Activated B cell treated with CpG ODN at 0.5 μM for 24 hours (primary cell): ENCODE results near the gene HOXB7. TPM values are rescaled to one million over a fixed set of nuclear protein-coding genes. Genes with fewer than 3 reads are reported as not detected.

Source experiments
- ATAC-seq: fragments of 200-7000 bp; cut with Tn5 transposase; one replicate; pipeline ENCODE4 v1.10.0; 2021; ENCODE audit warnings: low read depth, mild to moderate bottlenecking, moderate library complexity
- CTCF ChIA-PET: fragments of 350-600 bp; sonication (Branson Sonifier 250); formaldehyde crosslinking; loops from one replicate; lab custom pipeline; 2021; ENCODE audit warnings: antibody characterized with exemption; lab: Charles Lee
- POLR2A ChIA-PET: fragments of 350-600 bp; sonication (Branson Sonifier 250); formaldehyde crosslinking; loops from one replicate; lab custom pipeline; 2021; ENCODE audit warnings: antibody characterized with exemption; lab: Charles Lee
- DNase-seq: peaks from one replicate; pipeline ENCODE4 v3.0.0; 2022
- H3K27ac Mint-ChIP-seq: one replicate; pipeline ENCODE4 v1.8.0; 2020; ENCODE audit warnings: mixed read lengths
- H3K27me3 Mint-ChIP-seq: one replicate; pipeline ENCODE4 v1.8.0; 2021; ENCODE audit warnings: mixed read lengths
- H3K36me3 Mint-ChIP-seq: one replicate; pipeline ENCODE4 v1.8.0; 2021; ENCODE audit warnings: low read depth, mixed read lengths
- H3K4me1 Mint-ChIP-seq: one replicate; pipeline ENCODE4 v1.8.0; 2021; ENCODE audit warnings: mixed read lengths
- H3K4me3 Mint-ChIP-seq: one replicate; pipeline ENCODE4 v1.8.0; 2020; ENCODE audit warnings: mild to moderate bottlenecking, mixed read lengths
- H3K9me3 Mint-ChIP-seq: one replicate; pipeline ENCODE4 v1.8.0; 2020; ENCODE audit warnings: mixed read lengths
- intact Hi-C: fragments of 100-400 bp; cut with micrococcal nuclease; formaldehyde crosslinking; loops from one replicate; pipeline ENCODE4 v1.15.1; 2024
- total RNA-seq: library from RNA; stranded (reverse); gene quantifications from 2 replicates; pipeline ENCODE4 v1.2.3, GENCODE V29; 2022
- TF ChIP-seq, protein P1 (sequence below): fragments of 200-600 bp; IDR thresholded peaks from one replicate; pipeline ENCODE4 v1.8.0; 2022; ENCODE audit warnings: antibody characterized with exemption, mild to moderate bottlenecking

Gene HOXB7
- total RNA-seq, 1 donor from 2014 or later, result 0.60 TPM

DNA sequence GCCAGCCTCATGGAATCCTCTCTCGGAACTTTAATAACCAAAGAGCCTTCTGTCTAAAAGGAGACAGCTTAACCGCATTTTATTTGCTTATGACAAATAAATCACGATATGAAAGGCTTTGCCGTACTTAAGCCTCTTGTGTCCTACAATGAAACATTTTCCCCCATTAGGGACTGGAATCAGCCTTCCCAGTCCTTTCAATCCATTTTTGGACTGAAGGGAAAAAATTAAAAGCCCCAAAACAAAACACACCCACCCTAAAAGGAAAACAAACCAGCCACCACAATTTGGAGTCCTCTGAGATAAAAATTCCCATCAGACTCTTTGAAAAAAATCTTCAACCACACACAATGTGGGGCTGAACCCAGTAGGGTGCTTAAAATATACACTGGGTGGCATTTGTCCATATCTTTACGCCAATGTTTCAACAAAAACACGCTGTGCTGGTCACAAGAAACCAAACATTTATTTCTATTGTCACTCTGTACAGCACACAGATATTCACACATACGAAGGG lies 35.7 kb downstream of the HOXB7 start:
- Mint-ChIP-seq H3K27me3 (peaks cover 18% of the 10 kb centered on the region), H3K27ac (no peak overlapping the region), H3K4me3 (no peak overlapping the region), H3K4me1 (peaks cover 33% of the 10 kb centered on the region), H3K9me3 (no peaks in the 10 kb centered on the region), H3K36me3 (peaks cover 2% of the 10 kb centered on the region)
- ChIA-PET POLR2A (no interaction called here), CTCF (no interaction called here)
- DNase-seq, result no peak
- ATAC-seq, result no peak
- intact Hi-C loops, result no loop called here
- TF ChIP-seq, protein P1, sequence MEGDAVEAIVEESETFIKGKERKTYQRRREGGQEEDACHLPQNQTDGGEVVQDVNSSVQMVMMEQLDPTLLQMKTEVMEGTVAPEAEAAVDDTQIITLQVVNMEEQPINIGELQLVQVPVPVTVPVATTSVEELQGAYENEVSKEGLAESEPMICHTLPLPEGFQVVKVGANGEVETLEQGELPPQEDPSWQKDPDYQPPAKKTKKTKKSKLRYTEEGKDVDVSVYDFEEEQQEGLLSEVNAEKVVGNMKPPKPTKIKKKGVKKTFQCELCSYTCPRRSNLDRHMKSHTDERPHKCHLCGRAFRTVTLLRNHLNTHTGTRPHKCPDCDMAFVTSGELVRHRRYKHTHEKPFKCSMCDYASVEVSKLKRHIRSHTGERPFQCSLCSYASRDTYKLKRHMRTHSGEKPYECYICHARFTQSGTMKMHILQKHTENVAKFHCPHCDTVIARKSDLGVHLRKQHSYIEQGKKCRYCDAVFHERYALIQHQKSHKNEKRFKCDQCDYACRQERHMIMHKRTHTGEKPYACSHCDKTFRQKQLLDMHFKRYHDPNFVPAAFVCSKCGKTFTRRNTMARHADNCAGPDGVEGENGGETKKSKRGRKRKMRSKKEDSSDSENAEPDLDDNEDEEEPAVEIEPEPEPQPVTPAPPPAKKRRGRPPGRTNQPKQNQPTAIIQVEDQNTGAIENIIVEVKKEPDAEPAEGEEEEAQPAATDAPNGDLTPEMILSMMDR, result no peak

DNA sequence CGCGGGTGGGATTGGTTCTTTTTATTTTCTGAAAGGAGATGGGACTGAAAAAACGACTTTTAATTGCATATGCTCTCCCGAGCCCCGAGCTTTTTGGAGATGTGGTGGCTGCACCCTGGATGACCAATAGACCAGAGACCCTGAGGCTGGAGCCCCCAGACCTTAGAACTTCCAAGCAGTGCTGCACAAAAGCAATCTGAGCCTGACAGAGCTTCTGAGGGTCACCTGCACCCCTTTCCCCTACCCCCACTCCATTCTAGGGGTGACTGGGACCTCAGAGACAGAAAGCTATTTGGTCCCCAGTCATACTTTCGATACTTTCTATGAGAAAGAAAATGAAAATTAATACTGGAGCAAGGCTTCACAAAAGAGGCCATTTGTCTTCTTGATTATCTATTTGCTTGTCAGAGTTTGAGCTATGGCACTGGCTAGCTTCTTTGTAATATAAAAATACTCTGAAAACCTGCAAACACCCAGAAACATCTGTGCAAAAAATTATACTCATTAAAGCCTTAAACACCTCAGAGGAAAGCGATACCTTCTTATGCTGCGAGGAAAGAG lies 36.2 kb downstream of the HOXB7 start:
- H3K27me3 Mint-ChIP-seq, result peaks cover 18% of the 10 kb centered on the region
- DNase-seq, result no peak
- no peak overlapping the region for H3K4me3 Mint-ChIP-seq
- no peak for ATAC-seq
- TF ChIP-seq, protein P1, result no peak
- peaks cover 2% of the 10 kb centered on the region for H3K36me3 Mint-ChIP-seq
- CTCF ChIA-PET, result interaction anchor here (0.8 kb wide), 1 partner anchor 18 kb away, joined by 3 read pairs; no protein-coding TSS in a partner anchor
- intact Hi-C loops, result no loop called here
- H3K9me3 Mint-ChIP-seq, result no peaks in the 10 kb centered on the region
- POLR2A ChIA-PET, result interaction anchor here (0.6 kb wide), 1 partner anchor 8 kb away, joined by 3 read pairs; no protein-coding TSS in a partner anchor
- H3K4me1 Mint-ChIP-seq, result peaks cover 30% of the 10 kb centered on the region
- no peak overlapping the region for H3K27ac Mint-ChIP-seq

DNA sequence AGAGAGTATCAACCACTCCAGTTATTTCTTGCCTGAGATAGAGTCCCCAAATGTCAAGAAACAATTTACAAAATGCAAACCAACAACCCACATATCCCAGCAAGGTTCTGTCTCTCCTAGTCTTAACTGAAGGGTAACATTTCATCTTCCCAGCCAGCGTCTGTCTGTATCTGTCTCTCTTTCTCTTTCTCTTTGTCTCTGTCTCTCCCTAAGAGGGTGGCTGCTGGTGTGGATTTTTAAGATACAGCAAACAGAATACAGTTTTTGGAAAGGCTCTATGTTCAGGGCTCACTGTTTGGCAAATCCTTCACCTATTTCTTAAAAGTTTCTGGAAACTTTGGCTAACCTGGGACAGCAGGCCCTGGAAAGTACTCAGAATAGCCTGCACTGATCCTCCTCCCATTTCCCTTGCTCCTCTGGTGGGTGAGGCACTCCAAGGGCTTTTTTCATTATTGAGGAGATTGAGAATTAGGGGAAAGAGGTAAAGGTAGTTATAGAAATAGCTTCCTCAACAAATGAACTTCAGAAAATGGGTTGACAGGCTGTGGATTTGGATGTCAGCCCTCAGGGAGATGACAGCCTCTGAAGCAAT lies 38.9 kb downstream of the HOXB7 start:
- Mint-ChIP-seq H3K9me3 (no peaks in the 10 kb centered on the region), H3K27me3 (peaks cover 20% of the 10 kb centered on the region), H3K4me1 (peaks cover 15% of the 10 kb centered on the region), H3K36me3 (no peaks in the 10 kb centered on the region), H3K4me3 (no peak overlapping the region), H3K27ac (no peak overlapping the region)
- ATAC-seq, result no peak
- TF ChIP-seq, protein P1, result no peak
- ChIA-PET POLR2A (no interaction called here), CTCF (no interaction called here)
- no peak for DNase-seq
- intact Hi-C loops, result no loop called here

DNA sequence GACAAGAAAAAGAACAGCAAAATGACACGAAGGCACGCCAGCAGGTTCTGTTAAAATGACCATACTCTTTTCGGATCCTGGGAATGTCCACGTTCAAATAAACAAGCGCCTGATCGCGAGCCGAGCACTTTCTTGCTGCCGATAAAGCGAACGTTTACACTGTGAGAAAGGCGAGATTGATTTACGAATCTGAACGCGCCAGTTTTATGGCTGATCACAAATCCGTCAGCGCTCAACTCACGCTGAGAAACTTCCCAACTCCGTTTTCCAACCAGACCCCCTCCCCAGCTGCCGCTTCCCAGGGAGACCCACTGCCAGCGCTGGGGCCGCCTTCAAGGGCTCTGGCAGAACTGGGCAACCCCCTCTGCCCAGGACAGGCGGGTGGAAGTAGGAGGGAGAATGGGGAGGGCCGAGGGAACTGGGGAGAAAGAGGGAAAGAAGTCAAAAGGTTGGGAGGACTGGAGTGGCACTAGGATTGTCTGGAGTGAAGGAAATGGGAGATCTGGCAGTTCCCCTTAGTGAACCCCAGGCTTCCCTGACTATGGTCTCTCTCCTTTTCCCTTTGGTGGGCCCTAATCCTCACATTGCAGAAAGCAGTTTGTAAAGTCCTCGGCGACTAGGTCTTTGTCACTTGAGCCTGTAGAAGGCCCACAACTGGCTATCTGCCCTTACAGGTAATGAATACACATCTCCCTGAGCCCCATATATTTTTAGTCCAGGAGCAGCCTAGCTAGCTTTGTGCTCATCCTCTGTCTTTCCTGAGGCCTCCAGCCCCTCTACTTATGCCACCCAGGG lies 39.6 kb downstream of the HOXB7 start:
- ChIA-PET CTCF (no interaction called here), POLR2A (no interaction called here)
- TF ChIP-seq, protein P1, result no peak
- DNase-seq (no peak), ATAC-seq (no peak)
- H3K27ac Mint-ChIP-seq, result no peak overlapping the region
- peaks cover 20% of the 10 kb centered on the region for H3K27me3 Mint-ChIP-seq
- intact Hi-C loops, result no loop called here
- no peaks in the 10 kb centered on the region for H3K9me3 Mint-ChIP-seq
- H3K4me1 Mint-ChIP-seq, result peaks cover 12% of the 10 kb centered on the region
- no peaks in the 10 kb centered on the region for H3K36me3 Mint-ChIP-seq
- H3K4me3 Mint-ChIP-seq, result no peak overlapping the region
